ENCODE data around the gene CWC22. TPM values are rescaled to one million over a fixed set of nuclear protein-coding genes. Genes with fewer than 3 reads are reported as not detected.

The CWC22 gene
- total RNA-seq, 4 donors from 2014 or later = 7.5 to 19.9 (median 16.4) TPM

DNA sequence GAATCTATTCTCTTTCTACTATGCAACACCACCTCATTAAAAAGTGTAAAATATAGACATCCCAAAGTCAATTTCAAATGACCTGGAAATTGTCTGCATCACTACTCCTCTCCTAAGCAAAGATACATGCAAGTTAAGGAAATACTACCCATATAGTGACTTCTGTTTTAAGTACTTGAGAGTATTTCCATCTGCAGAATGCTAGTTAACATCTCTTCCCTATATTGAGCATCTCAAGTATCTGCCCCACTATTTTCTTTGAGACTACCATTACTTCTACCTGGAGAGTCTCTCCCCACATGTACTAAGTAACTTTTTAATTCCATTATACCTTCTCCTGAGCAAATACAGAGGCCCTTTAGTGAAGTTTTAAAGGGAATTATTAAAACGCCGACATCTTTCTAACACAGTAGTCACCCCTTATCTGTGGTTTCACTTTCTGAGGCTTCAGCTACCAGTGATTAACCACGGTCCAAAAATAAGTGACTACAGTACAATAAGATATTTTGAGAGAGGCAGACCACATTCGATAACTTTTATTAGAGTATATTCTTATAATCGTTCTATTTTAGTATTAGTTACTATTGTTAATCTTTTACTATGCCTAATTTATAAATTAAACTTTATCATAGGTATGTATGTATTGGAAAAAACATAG, 21.8 kb downstream of the CWC22 start:
- peaks cover 0 to 64% (median 24%) of the 10 kb centered on the region in 4 donors for H3K36me3 ChIP-seq
- no peak overlapping the region for H3K4me3 ChIP-seq
- intact Hi-C loops (cut with DNase I; ENCODE audit: low total_unique reads) = no loop called here

GRCh38 chr2:179983250-179983932, 23.7 kb downstream of the CWC22 start:
- Histone ChIP-seq H3K4me1 (no peaks in the 10 kb centered on the region), H3K27me3 (no peaks in the 10 kb centered on the region), H3K9me3 (no peaks in the 10 kb centered on the region), H3K4me3 (no peak overlapping the region), H3K36me3 (peaks cover 0 to 69% (median 24%) of the 10 kb centered on the region in 4 donors), H3K27ac (no peak overlapping the region)
- intact Hi-C loops (cut with DNase I; ENCODE audit: low total_unique reads) (no loop called here), in situ Hi-C loops (cut with MboI; ENCODE audit: low pct_ligation_motif_present in 1 of 4, low pct_unique_long_range_greater_than_20kb in 1 of 4, low sequenced_read_pairs in 3 of 4) (no loop called here)
- no peak for DNase-seq
- 0 to 100% methylated on average over 1 of the region's 1 CpG for WGBS, 2 donors (ENCODE audit: low coverage in 1 of 2)
- TF ChIP-seq, protein P1, sequence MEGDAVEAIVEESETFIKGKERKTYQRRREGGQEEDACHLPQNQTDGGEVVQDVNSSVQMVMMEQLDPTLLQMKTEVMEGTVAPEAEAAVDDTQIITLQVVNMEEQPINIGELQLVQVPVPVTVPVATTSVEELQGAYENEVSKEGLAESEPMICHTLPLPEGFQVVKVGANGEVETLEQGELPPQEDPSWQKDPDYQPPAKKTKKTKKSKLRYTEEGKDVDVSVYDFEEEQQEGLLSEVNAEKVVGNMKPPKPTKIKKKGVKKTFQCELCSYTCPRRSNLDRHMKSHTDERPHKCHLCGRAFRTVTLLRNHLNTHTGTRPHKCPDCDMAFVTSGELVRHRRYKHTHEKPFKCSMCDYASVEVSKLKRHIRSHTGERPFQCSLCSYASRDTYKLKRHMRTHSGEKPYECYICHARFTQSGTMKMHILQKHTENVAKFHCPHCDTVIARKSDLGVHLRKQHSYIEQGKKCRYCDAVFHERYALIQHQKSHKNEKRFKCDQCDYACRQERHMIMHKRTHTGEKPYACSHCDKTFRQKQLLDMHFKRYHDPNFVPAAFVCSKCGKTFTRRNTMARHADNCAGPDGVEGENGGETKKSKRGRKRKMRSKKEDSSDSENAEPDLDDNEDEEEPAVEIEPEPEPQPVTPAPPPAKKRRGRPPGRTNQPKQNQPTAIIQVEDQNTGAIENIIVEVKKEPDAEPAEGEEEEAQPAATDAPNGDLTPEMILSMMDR (IDR thresholded peaks at IDR 0.05) = no peak
- no peak for TF ChIP-seq POLR2A (IDR thresholded peaks at IDR 0.05)
- TF ChIP-seq EP300 (IDR thresholded peaks at IDR 0.05; ENCODE audit: low read depth) = no peak
- no peak for TF ChIP-seq POLR2AphosphoS5 (IDR thresholded peaks at IDR 0.05)

More for the DNA sequence above, 21.8 kb downstream of the CWC22 start:
- Histone ChIP-seq H3K9me3 (no peaks in the 10 kb centered on the region), H3K27ac (no peak overlapping the region), H3K4me1 (no peaks in the 10 kb centered on the region), H3K27me3 (no peaks in the 10 kb centered on the region)
- TF ChIP-seq, protein P1 (IDR thresholded peaks at IDR 0.05) = no peak
- no peak for TF ChIP-seq EP300 (IDR thresholded peaks at IDR 0.05; ENCODE audit: low read depth)
- TF ChIP-seq POLR2AphosphoS5 (IDR thresholded peaks at IDR 0.05) = no peak
- DNase-seq = no peak
- WGBS, 2 donors (ENCODE audit: low coverage in 1 of 2) = 79 to 80% methylated on average over 5 of the region's 5 CpGs
- in situ Hi-C loops (cut with MboI; ENCODE audit: low pct_ligation_motif_present in 1 of 4, low pct_unique_long_range_greater_than_20kb in 1 of 4, low sequenced_read_pairs in 3 of 4) = no loop called here

- no peak overlapping the region for H3K4me3 ChIP-seq
- peaks cover 0 to 81% (median 16%) of the 10 kb centered on the region in 4 donors for H3K36me3 ChIP-seq
- no peaks in the 10 kb centered on the region for H3K4me1 ChIP-seq
- in situ Hi-C loops (cut with MboI; ENCODE audit: low pct_ligation_motif_present in 1 of 4, low pct_unique_long_range_greater_than_20kb in 1 of 4, low sequenced_read_pairs in 3 of 4) = no loop called here
- no peak overlapping the region for H3K27ac ChIP-seq
- H3K9me3 ChIP-seq = no peaks in the 10 kb centered on the region
- WGBS, 2 donors (ENCODE audit: low coverage in 1 of 2) = 89 to 92% methylated on average over 1 of the region's 1 CpG
- DNase-seq = no peak
- intact Hi-C loops (cut with DNase I; ENCODE audit: low total_unique reads) = no loop called here
- TF ChIP-seq POLR2A (IDR thresholded peaks at IDR 0.05) (no peak), EP300 (IDR thresholded peaks at IDR 0.05; ENCODE audit: low read depth) (no peak), POLR2AphosphoS5 (IDR thresholded peaks at IDR 0.05) (no peak)
- TF ChIP-seq, protein P1 (IDR thresholded peaks at IDR 0.05) = no peak
- H3K27me3 ChIP-seq = no peaks in the 10 kb centered on the region
Measured at GRCh38 chr2:179981085-179981484, 26.0 kb downstream of the CWC22 start.

DNA sequence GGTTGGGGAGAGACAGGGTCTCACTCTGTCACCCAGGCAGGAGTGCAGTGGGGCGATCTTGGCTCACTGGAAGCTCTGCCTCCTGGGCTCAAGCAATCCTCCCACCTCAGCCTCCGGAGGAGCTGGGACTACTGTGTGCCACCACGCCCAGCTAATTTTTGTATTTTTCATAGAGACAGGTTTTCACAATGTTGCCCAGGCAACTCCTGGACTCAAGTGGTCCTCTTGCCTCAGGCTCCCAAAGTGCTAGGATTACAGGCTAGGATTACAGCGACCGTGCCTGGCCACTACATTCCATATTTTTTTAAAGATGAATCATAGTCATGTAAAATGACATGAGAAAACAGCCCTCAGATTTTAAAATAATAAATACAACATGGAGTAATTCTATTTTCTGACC, 32.3 kb downstream of the CWC22 start:
- no peak for DNase-seq
- no peak overlapping the region for H3K27ac ChIP-seq
- in situ Hi-C loops (cut with MboI; ENCODE audit: low pct_ligation_motif_present in 1 of 4, low pct_unique_long_range_greater_than_20kb in 1 of 4, low sequenced_read_pairs in 3 of 4) = no loop called here
- H3K4me1 ChIP-seq = no peaks in the 10 kb centered on the region
- peaks cover 0 to 50% (median 6%) of the 10 kb centered on the region in 4 donors for H3K36me3 ChIP-seq
- H3K27me3 ChIP-seq = no peaks in the 10 kb centered on the region
- 96 to 97% methylated on average over 3 to 5 of the region's 5 CpGs for WGBS, 2 donors (ENCODE audit: low coverage in 1 of 2)
- H3K9me3 ChIP-seq = no peaks in the 10 kb centered on the region
- no peak overlapping the region for H3K4me3 ChIP-seq
- intact Hi-C loops (cut with DNase I; ENCODE audit: low total_unique reads) = no loop called here
- no peak for TF ChIP-seq POLR2A (IDR thresholded peaks at IDR 0.05)

Data from transverse colon (tissue), 4 donors.